ENCODE data around the gene FARS2. TPM values are rescaled to one million over a fixed set of nuclear protein-coding genes. Genes with fewer than 3 reads are reported as not detected.

FARS2 gene
- total and polyA plus RNA-seq, 7 donors, result 8.1 to 21.0 (median 12.5) TPM

DNA sequence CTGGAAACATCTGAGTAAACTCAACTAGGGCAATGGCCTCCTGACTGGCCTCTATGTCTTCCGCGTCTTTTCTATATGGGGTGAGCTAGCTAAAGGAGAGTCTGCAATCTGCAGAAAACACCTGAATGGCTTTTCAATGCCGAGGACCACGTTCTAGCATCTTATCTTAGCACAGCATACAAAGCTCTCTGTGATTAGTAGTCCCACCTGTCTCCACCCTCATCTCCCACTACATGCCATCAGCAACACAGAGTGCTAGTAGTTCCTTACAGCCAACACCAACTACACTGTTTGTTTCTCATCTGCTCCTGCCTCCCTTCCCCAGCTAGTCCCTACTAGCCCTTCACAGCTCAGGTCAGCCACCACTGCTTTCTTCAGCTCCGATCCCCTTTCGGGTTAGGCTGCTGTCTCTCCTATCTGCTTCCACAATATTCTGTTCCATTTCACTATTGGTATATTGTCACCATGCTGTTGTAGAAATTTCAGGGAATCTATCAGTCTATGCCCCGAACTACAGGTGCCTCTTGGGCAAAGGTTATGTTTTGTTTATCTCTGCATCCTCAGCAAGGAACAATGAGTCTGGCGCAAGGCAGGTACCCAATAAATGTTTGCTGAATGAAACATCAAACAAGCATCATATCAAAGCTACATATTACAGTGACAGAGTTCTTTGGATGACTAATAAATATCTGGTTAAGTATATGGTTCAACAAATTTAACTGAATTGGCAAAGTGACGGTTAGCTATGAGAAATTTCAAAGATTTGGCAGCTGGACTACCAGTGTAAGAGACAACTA is 12.8 kb upstream of the FARS2 start:
- no peaks in the 10 kb centered on the region for H3K9me3 ChIP-seq
- H3K27ac ChIP-seq, result no peak overlapping the region
- DNase-seq, result no peak
- intact Hi-C loops (cut with DNase I), result no loop called here
- no peak for TF ChIP-seq POLR2A (IDR thresholded peaks at IDR 0.05)
- TF ChIP-seq EP300 (IDR thresholded peaks at IDR 0.05), result no peak
- TF ChIP-seq POLR2AphosphoS5 (IDR thresholded peaks at IDR 0.05), result no peak
- TF ChIP-seq, protein P1, sequence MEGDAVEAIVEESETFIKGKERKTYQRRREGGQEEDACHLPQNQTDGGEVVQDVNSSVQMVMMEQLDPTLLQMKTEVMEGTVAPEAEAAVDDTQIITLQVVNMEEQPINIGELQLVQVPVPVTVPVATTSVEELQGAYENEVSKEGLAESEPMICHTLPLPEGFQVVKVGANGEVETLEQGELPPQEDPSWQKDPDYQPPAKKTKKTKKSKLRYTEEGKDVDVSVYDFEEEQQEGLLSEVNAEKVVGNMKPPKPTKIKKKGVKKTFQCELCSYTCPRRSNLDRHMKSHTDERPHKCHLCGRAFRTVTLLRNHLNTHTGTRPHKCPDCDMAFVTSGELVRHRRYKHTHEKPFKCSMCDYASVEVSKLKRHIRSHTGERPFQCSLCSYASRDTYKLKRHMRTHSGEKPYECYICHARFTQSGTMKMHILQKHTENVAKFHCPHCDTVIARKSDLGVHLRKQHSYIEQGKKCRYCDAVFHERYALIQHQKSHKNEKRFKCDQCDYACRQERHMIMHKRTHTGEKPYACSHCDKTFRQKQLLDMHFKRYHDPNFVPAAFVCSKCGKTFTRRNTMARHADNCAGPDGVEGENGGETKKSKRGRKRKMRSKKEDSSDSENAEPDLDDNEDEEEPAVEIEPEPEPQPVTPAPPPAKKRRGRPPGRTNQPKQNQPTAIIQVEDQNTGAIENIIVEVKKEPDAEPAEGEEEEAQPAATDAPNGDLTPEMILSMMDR (IDR thresholded peaks at IDR 0.05), result no peak
- H3K4me1 ChIP-seq, result no peaks in the 10 kb centered on the region
- 80 to 86% methylated on average over 9 of the region's 9 CpGs for WGBS, 2 donors
- no peaks in the 10 kb centered on the region for H3K27me3 ChIP-seq
- no peak overlapping the region for H3K4me3 ChIP-seq
- H3K36me3 ChIP-seq, result no peaks in the 10 kb centered on the region

DNA sequence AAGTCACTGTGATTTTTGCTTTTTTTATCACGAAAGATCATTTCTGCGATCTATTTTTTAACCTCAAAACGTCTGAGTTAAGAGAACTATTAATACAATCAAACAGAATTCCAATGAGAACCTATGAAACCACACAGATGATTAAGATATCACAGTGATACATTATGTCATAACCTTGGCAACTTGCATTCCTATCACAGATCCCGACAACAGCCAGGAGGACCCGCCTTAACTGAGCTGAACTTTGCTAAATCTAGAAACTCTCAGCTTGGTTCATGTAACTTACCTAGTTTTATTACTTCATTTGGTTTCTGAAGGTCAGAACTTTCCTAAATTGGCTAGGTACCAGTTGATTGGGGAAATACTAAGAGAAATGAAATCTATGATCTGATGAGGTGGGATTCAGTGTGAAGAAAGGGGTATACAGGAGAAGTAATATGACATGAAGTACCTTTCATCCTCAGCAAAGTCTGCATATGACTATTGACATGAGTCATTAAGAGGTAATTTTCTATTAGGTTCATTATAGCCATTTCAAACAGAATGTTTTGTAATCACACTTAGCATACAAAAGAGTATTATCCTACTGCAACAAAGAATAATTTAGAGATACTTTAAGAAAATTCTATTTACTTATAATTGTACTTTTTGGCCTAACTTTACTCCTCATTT is 11.7 kb upstream of the FARS2 start:
- H3K4me1 ChIP-seq, result no peaks in the 10 kb centered on the region
- TF ChIP-seq POLR2A (IDR thresholded peaks at IDR 0.05), result no peak
- H3K27me3 ChIP-seq, result no peaks in the 10 kb centered on the region
- H3K27ac ChIP-seq, result no peak overlapping the region
- intact Hi-C loops (cut with DNase I), result no loop called here
- WGBS, 2 donors, result 83 to 84% methylated on average over 5 of the region's 5 CpGs
- DNase-seq, result no peak
- no peaks in the 10 kb centered on the region for H3K36me3 ChIP-seq
- no peak overlapping the region for H3K4me3 ChIP-seq
- no peaks in the 10 kb centered on the region for H3K9me3 ChIP-seq

DNA sequence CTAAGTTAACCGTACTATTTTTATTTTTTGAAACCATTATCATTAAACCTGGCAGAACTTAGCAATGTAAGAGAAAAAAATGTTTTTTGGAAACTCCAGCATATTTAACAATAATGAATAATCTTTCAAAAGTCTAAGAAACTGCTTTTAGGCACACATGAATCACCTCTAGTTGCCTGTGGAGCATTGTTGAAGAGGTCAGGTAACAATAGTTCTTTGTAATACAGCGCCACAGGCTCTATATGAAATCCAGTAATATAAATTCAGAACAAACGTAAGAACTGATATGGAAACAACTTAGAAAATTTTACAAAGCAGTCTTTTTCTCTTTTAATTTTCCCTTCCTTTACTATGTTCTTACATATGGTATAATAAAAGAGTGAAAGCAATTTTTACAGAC is 10.9 kb upstream of the FARS2 start:
- TF ChIP-seq POLR2AphosphoS5 (IDR thresholded peaks at IDR 0.05), result no peak
- no peak for TF ChIP-seq POLR2A (IDR thresholded peaks at IDR 0.05)
- no peak for TF ChIP-seq EP300 (IDR thresholded peaks at IDR 0.05)
- TF ChIP-seq, protein P1 (IDR thresholded peaks at IDR 0.05), result no peak
- Histone ChIP-seq H3K27ac (no peak overlapping the region), H3K27me3 (no peaks in the 10 kb centered on the region), H3K4me3 (no peak overlapping the region), H3K36me3 (no peaks in the 10 kb centered on the region), H3K9me3 (no peaks in the 10 kb centered on the region), H3K4me1 (no peaks in the 10 kb centered on the region)
- WGBS, 2 donors, result 85 to 96% methylated on average over 3 of the region's 3 CpGs
- intact Hi-C loops (cut with DNase I), result no loop called here
- no peak for DNase-seq

DNA sequence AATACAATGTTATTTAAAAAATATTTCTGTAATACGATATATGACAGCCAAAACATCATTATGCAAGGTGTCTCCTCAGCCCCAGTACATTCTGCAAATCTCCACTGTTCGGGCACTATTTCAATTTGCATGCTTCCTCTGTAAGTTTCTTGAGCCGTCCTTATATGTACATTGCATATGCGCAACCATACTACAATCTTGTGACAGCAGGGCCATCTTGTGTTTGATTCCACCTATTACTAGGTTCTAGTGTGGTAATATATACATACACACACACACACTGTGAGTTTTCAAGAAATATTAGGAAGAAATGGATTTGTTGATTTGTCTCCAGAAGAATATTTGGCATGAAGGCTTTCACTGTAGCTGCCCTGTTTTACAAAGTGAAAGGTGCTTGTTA is 10.4 kb upstream of the FARS2 start:
- WGBS, 2 donors, result 91 to 97% methylated on average over 4 of the region's 4 CpGs
- Histone ChIP-seq H3K9me3 (no peaks in the 10 kb centered on the region), H3K4me1 (no peaks in the 10 kb centered on the region), H3K27me3 (no peaks in the 10 kb centered on the region), H3K27ac (no peak overlapping the region), H3K4me3 (no peak overlapping the region), H3K36me3 (peaks cover 0 to 4% (median 0%) of the 10 kb centered on the region in 4 donors)
- TF ChIP-seq POLR2AphosphoS5 (IDR thresholded peaks at IDR 0.05), result no peak
- TF ChIP-seq EP300 (IDR thresholded peaks at IDR 0.05), result no peak
- no peak for TF ChIP-seq POLR2A (IDR thresholded peaks at IDR 0.05)
- TF ChIP-seq, protein P1 (IDR thresholded peaks at IDR 0.05), result no peak
- no peak for DNase-seq
- intact Hi-C loops (cut with DNase I), result no loop called here

DNA sequence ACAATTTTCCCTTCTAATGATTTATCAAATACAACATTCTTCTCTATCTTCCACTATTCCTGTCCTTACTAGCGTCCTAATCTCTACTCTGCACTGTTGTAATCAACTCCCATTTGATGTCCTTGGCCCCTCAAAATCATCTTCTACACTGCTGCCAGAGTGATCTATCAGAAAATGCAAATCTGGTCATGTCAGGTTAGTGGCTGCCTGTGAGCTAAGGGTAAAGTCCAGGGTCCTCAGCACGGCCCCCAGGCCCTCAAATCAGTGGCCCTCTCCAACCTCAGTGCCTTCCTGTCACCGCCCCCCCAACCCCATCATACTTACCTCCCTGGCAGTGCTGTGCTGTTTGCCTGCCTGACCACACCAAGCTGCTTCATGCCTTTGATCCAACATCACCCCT is 4.4 kb upstream of the FARS2 start:
- no peaks in the 10 kb centered on the region for H3K27me3 ChIP-seq
- peaks cover 0 to 15% (median 10%) of the 10 kb centered on the region in 4 donors for H3K4me1 ChIP-seq
- TF ChIP-seq, protein P1 (IDR thresholded peaks at IDR 0.05), result no peak
- no peak for TF ChIP-seq POLR2A (IDR thresholded peaks at IDR 0.05)
- no peak for TF ChIP-seq EP300 (IDR thresholded peaks at IDR 0.05)
- no peak for TF ChIP-seq POLR2AphosphoS5 (IDR thresholded peaks at IDR 0.05)
- no peaks in the 10 kb centered on the region for H3K9me3 ChIP-seq
- intact Hi-C loops (cut with DNase I), result no loop called here
- peaks cover 0 to 5% (median 0%) of the 10 kb centered on the region in 4 donors for H3K36me3 ChIP-seq
- DNase-seq, result no peak
- H3K27ac ChIP-seq, result no peak overlapping the region
- WGBS, 2 donors, result 90 to 91% methylated on average over 3 of the region's 3 CpGs
- H3K4me3 ChIP-seq, result no peak overlapping the region
